Breast epithelium (tissue), 3 donors: ENCODE data around the gene SPTBN5.

Experiments
- CTCF ChIP-seq, 3 donors: fragments of 450-650 bp; IDR thresholded peaks; one replicate each; pipeline ENCODE4 v1.5.1; 2016 to 2017; ENCODE audit warnings: antibody characterized with exemption in 3 of 3, mild to moderate bottlenecking in 3 of 3, moderate library complexity in 3 of 3
- POLR2A ChIP-seq: fragments of 450-650 bp; IDR thresholded peaks from one replicate; pipeline ENCODE4 v1.6.1; 2016; ENCODE audit warnings: antibody characterized with exemption, mild to moderate bottlenecking, moderate library complexity
- POLR2AphosphoS5 ChIP-seq, 3 donors: sonication (generic); formaldehyde crosslinking; IDR thresholded peaks; one replicate each; pipeline ENCODE4 v1.6.1; 2017; ENCODE audit warnings: antibody characterized with exemption in 3 of 3

GRCh38 chr15:41838400-41838897 is 55.4 kb downstream of the SPTBN5 start, which contains the start of gene PLA2G4B:
- no peak for TF ChIP-seq POLR2A
- TF ChIP-seq CTCF (IDR thresholded peaks at IDR 0.05): no peak
- peak; percentile 69 to 87 (median 82) for TF ChIP-seq POLR2AphosphoS5 (IDR thresholded peaks at IDR 0.05)
